Body of pancreas (tissue), 4 donors: Measurements from ENCODE around the gene GSTT2B.
A peak's percentile ranks its signal among the peaks of the same experiment; 100 is the strongest.
"Not testable (repeated sequence)": the region's sequence is repeated elsewhere in the genome, so short reads cannot be mapped to it uniquely, and the experiment has no call there.

Source experiments
- POLR2A ChIP-seq, 3 donors: fragments of 450-650 bp; IDR thresholded peaks; one replicate each; pipeline ENCODE4 v1.6.1; 2016; ENCODE audit warnings: antibody characterized with exemption in 3 of 3, mild to moderate bottlenecking in 2 of 3
- TF ChIP-seq, protein P1 (sequence below), 7 experiments: fragments of 450-650 bp in 4 of 7; fragments of 200-600 bp in 3 of 7; sonication (generic) in 3 of 7; IDR thresholded peaks; one replicate each; pipeline ENCODE4 v1.5.1; 2016 to 2019; ENCODE audit warnings: antibody characterized with exemption in 7 of 7

DNA sequence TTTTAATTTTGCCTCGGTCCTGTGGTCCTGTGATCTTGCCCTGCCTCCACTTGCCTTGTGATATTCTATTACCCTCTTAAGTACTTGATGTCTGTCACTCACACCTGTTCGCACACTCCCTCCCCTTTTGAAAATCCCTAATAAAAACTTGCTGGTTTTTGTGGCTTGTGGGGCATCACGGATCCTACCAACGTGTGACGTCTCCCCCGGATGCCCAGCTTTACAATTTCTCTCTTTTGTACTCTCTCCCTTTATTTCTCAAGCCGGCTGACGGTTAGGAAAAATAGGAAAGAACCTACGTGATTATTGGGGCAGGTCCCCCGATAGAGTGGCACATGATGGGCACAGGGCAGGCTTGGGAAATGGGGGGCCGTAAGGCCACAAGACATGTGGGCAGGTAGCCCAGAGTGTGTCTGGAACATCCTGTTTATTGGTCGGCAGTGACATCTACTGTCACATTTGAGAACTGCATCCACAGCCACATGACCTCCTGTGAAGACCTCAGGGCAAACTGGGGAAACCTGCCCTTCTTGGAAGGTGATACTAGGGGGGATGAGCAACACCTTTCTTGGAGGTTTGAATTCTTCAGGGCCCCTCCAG, 4.6 kb downstream of the GSTT2B start:
- TF ChIP-seq POLR2A (IDR thresholded peaks at IDR 0.05) = not testable (repeated sequence)
- TF ChIP-seq, protein P1, sequence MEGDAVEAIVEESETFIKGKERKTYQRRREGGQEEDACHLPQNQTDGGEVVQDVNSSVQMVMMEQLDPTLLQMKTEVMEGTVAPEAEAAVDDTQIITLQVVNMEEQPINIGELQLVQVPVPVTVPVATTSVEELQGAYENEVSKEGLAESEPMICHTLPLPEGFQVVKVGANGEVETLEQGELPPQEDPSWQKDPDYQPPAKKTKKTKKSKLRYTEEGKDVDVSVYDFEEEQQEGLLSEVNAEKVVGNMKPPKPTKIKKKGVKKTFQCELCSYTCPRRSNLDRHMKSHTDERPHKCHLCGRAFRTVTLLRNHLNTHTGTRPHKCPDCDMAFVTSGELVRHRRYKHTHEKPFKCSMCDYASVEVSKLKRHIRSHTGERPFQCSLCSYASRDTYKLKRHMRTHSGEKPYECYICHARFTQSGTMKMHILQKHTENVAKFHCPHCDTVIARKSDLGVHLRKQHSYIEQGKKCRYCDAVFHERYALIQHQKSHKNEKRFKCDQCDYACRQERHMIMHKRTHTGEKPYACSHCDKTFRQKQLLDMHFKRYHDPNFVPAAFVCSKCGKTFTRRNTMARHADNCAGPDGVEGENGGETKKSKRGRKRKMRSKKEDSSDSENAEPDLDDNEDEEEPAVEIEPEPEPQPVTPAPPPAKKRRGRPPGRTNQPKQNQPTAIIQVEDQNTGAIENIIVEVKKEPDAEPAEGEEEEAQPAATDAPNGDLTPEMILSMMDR (IDR thresholded peaks at IDR 0.05) = peak; percentile 70 to 95 (median 86)
